ENCODE results near the gene DNAI7. TPM values are rescaled to one million over a fixed set of nuclear protein-coding genes. Genes with fewer than 3 reads are reported as not detected.

DNAI7 gene
- total RNA-seq, 2 donors from 2014 or later: 1.5 to 3.8 TPM

DNA sequence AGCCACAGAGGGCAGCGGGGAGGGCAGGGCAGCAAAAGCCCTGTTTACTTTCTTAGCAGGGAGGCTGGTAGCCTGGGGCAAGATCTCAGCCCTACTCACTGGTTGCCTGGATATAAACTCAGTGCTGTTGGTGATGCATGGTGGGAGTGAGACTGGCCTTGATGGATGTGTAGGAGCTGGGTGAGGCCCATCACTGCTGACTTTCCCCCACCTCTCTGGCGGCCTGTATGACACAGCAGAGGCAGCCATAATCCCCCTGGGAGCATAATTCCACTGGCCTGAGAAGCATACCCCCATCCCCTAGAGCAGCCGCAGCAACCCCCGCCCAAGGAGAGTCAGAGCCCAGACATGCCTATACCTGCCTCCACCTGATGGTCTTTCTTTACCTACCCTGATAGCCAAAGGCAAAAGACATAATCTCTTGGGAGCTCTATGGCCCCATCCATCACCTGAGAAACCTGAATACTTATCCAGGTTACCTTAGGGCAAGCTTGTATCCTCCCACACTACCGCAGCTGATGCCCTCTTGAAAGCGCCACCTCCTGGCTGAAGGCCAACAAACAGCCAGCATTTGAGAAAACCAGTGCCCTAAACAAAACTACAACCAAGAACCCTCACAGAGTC lies 59.3 kb downstream of the DNAI7 start:
- intact Hi-C loops (cut with DNase I): no loop called here
- TF ChIP-seq POLR2AphosphoS5 (IDR thresholded peaks at IDR 0.05) (no peak), POLR2A (IDR thresholded peaks at IDR 0.05) (no peak)
- TF ChIP-seq, protein P1, sequence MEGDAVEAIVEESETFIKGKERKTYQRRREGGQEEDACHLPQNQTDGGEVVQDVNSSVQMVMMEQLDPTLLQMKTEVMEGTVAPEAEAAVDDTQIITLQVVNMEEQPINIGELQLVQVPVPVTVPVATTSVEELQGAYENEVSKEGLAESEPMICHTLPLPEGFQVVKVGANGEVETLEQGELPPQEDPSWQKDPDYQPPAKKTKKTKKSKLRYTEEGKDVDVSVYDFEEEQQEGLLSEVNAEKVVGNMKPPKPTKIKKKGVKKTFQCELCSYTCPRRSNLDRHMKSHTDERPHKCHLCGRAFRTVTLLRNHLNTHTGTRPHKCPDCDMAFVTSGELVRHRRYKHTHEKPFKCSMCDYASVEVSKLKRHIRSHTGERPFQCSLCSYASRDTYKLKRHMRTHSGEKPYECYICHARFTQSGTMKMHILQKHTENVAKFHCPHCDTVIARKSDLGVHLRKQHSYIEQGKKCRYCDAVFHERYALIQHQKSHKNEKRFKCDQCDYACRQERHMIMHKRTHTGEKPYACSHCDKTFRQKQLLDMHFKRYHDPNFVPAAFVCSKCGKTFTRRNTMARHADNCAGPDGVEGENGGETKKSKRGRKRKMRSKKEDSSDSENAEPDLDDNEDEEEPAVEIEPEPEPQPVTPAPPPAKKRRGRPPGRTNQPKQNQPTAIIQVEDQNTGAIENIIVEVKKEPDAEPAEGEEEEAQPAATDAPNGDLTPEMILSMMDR (IDR thresholded peaks at IDR 0.05): no peak
- 67% methylated on average over 6 of the region's 6 CpGs for WGBS
- Histone ChIP-seq H3K4me1 (replicated peaks) (no peaks in the 10 kb centered on the region), H3K4me3 (no peak overlapping the region), H3K9me3 (no peaks in the 10 kb centered on the region), H3K36me3 (no peaks in the 10 kb centered on the region), H3K27me3 (replicated peaks; ENCODE audit: insufficient read depth) (no peaks in the 10 kb centered on the region), H3K27ac (no peak overlapping the region)
- no peak for DNase-seq (ENCODE audit: low spot score)

DNA sequence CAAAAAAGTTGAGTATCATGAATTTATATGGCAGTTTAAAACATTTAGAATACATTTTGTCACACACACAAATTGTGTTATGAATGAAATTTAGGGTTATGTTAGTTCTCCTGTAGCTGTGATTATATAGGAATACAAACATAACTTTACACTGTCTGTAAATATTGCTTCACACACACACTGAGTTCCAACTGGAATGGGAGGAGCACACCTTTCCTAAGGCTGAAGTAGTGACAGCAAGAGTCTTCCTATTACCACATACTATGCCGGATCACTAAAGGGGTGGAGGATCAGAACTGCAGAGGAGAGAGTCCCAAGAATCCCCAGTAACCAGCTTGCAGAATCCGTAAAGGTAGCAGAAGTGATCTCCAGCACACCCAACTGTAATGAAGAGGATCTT lies 63.7 kb downstream of the DNAI7 start:
- 73% methylated on average over 2 of the region's 2 CpGs for WGBS
- DNase-seq (ENCODE audit: low spot score): no peak
- TF ChIP-seq, protein P1 (IDR thresholded peaks at IDR 0.05): no peak
- TF ChIP-seq POLR2AphosphoS5 (IDR thresholded peaks at IDR 0.05) (no peak), POLR2A (IDR thresholded peaks at IDR 0.05) (no peak)
- intact Hi-C loops (cut with DNase I): no loop called here
- no peaks in the 10 kb centered on the region for H3K4me1 ChIP-seq (replicated peaks)
- no peaks in the 10 kb centered on the region for H3K27me3 ChIP-seq (replicated peaks; ENCODE audit: insufficient read depth)
- H3K9me3 ChIP-seq: no peaks in the 10 kb centered on the region
- H3K27ac ChIP-seq: no peak overlapping the region
- no peaks in the 10 kb centered on the region for H3K36me3 ChIP-seq
- H3K4me3 ChIP-seq: no peak overlapping the region

DNA sequence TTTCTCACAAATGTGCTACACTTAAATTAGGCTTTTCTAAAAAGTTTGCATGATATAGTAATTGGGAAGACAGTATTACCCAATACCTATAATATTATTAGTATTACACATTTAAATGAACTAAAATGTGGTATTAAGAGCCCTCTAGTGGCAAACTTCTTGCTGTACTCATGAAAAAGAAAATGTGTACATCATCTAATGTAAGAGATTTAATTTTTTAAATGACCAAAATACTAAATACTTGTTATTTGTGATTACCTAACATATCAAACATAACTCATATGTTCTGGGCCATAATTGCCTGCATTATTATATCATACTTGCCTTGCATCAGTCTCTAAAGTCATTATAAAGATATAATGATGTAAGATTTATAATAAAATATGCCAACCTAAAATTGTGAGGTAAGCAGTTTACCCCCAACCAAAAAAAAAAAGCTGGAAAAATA lies 64.2 kb downstream of the DNAI7 start:
- intact Hi-C loops (cut with DNase I): no loop called here
- DNase-seq (ENCODE audit: low spot score): no peak
- no peaks in the 10 kb centered on the region for H3K27me3 ChIP-seq (replicated peaks; ENCODE audit: insufficient read depth)
- TF ChIP-seq POLR2A (IDR thresholded peaks at IDR 0.05) (no peak), POLR2AphosphoS5 (IDR thresholded peaks at IDR 0.05) (no peak)
- TF ChIP-seq, protein P1 (IDR thresholded peaks at IDR 0.05): peak; percentile 34 to 76 (median 56)
- H3K36me3 ChIP-seq: no peaks in the 10 kb centered on the region
- H3K9me3 ChIP-seq: no peaks in the 10 kb centered on the region
- no peak overlapping the region for H3K4me3 ChIP-seq
- no peak overlapping the region for H3K27ac ChIP-seq
- H3K4me1 ChIP-seq (replicated peaks): no peaks in the 10 kb centered on the region

DNA sequence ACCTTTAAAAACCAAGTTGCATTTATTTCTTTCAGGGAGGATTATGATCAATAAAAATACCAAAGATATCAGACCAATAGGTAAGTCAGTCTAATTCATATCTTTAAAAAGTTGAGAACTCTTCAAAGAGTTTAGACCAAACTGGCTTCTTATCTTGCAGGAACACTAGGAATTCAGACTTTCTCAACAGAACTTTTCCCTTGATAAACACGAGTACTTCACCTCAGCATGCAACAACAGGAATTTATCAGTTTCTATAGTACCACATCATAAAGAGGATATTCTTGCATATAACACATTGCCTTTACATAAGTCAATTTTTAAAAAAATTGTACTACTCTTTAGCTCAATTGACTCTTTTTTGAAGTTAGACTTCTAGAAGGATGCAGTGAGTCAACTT lies 68.2 kb downstream of the DNAI7 start:
- TF ChIP-seq, protein P1 (IDR thresholded peaks at IDR 0.05): no peak
- no peak for TF ChIP-seq POLR2AphosphoS5 (IDR thresholded peaks at IDR 0.05)
- TF ChIP-seq POLR2A (IDR thresholded peaks at IDR 0.05): no peak
- H3K9me3 ChIP-seq: no peaks in the 10 kb centered on the region
- no peak overlapping the region for H3K4me3 ChIP-seq
- H3K36me3 ChIP-seq: no peaks in the 10 kb centered on the region
- intact Hi-C loops (cut with DNase I): no loop called here
- H3K27me3 ChIP-seq (replicated peaks; ENCODE audit: insufficient read depth): no peaks in the 10 kb centered on the region
- no peaks in the 10 kb centered on the region for H3K4me1 ChIP-seq (replicated peaks)
- DNase-seq (ENCODE audit: low spot score): no peak
- no peak overlapping the region for H3K27ac ChIP-seq
- WGBS: 76% methylated on average over 1 of the region's 1 CpG

DNA sequence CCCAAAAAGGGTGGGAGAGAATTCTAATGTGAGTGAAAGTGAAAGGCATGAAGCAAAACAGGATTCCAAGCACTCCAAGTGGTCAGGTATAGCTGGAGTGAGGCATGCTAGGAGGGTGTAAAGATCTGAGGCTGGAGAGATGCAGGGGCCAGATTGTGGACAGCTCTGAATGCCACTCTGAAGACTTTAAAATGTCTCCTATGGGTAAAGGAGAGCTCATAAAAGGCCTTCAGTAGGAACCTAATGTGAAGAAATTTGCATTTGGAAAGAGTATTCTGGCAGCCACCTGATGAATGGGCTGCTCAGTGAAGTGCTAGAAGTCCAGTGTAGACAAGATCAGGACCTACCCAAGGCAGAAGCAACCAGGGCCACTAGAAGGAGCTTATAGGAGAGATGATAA lies 68.9 kb downstream of the DNAI7 start:
- Histone ChIP-seq H3K4me3 (no peak overlapping the region), H3K4me1 (replicated peaks) (no peaks in the 10 kb centered on the region), H3K27ac (no peak overlapping the region), H3K36me3 (no peaks in the 10 kb centered on the region), H3K9me3 (no peaks in the 10 kb centered on the region), H3K27me3 (replicated peaks; ENCODE audit: insufficient read depth) (no peaks in the 10 kb centered on the region)
- no peak for TF ChIP-seq POLR2A (IDR thresholded peaks at IDR 0.05)
- TF ChIP-seq, protein P1 (IDR thresholded peaks at IDR 0.05): no peak
- TF ChIP-seq POLR2AphosphoS5 (IDR thresholded peaks at IDR 0.05): no peak
- no peak for DNase-seq (ENCODE audit: low spot score)
- intact Hi-C loops (cut with DNase I): no loop called here

Measured in prostate gland (tissue), 2 donors.